NCI-H2029 treated with DMSO at 0.1 percent for 48 hours (cell line): ENCODE measurements around the gene NOXA1.

Source experiments
- DNase-seq: peaks from one replicate; lab custom pipeline; 2025; lab: John Stamatoyannopoulos, UW

Gene NOXA1

GRCh38 chr9:137387891-137388560 lies 35.2 kb upstream of the NOXA1 start:
- DNase-seq = no peak

- DNase-seq = no peak
These were observed 34.4 kb upstream of the NOXA1 start for GRCh38 chr9:137388589-137389427.

- DNase-seq = no peak
These were observed 33.8 kb upstream of the NOXA1 start for GRCh38 chr9:137389428-137389746.

- DNase-seq = no peak
These were observed 32.4 kb upstream of the NOXA1 start for GRCh38 chr9:137390553-137391410.

- no peak for DNase-seq
These were observed 31.8 kb upstream of the NOXA1 start for GRCh38 chr9:137391411-137391754.

GRCh38 chr9:137392232-137393007 lies 30.8 kb upstream of the NOXA1 start:
- no peak for DNase-seq

GRCh38 chr9:137393176-137394150 lies 29.7 kb upstream of the NOXA1 start:
- no peak for DNase-seq

- no peak for DNase-seq
These were observed 28.1 kb upstream of the NOXA1 start for GRCh38 chr9:137394866-137395665.

GRCh38 chr9:137395666-137396010 lies 27.6 kb upstream of the NOXA1 start:
- DNase-seq = no peak

GRCh38 chr9:137396227-137396626 lies 27.0 kb upstream of the NOXA1 start:
- DNase-seq = no peak

- DNase-seq = no peak
These were observed 26.4 kb upstream of the NOXA1 start for GRCh38 chr9:137396634-137397367.

- no peak for DNase-seq
These were observed 25.3 kb upstream of the NOXA1 start for GRCh38 chr9:137397675-137398423.

- no peak for DNase-seq
These were observed 24.4 kb upstream of the NOXA1 start for GRCh38 chr9:137398561-137399468.

GRCh38 chr9:137402746-137403145 lies 20.4 kb upstream of the NOXA1 start:
- DNase-seq = no peak

GRCh38 chr9:137403269-137403668 lies 19.9 kb upstream of the NOXA1 start:
- DNase-seq = no peak

GRCh38 chr9:137404961-137405567 lies 18.1 kb upstream of the NOXA1 start:
- no peak for DNase-seq

GRCh38 chr9:137405677-137406081 lies 17.5 kb upstream of the NOXA1 start:
- DNase-seq = no peak
